HCT116 (cell line): ENCODE measurements around the gene TAPT1. TPM values are rescaled to one million over a fixed set of nuclear protein-coding genes. Genes with fewer than 3 reads are reported as not detected.

Source experiments
- ATAC-seq: fragments of 200-7000 bp; cut with Tn5 transposase; 2 replicates; pipeline ENCODE4 v1.9.1; 2020; ENCODE audit warnings: mild to moderate bottlenecking, moderate library complexity
- BruUV-seq: library from RNA; stranded (reverse); fragments of 400-500 nt; replicated peaks from 2 replicates; lab custom pipeline; 2021; lab: Mats Ljungman, UMichigan
- CTCF ChIA-PET: fragments of 300-600 bp; sonication (Branson Sonifier 250); formaldehyde crosslinking; loops from one replicate; lab custom pipeline; 2021; ENCODE audit warnings: antibody characterized with exemption; lab: Charles Lee
- POLR2A ChIA-PET: fragments of 300-600, 350-600 bp; sonication (Branson Sonifier 250); formaldehyde crosslinking; loops from one replicate; lab custom pipeline; 2021; ENCODE audit warnings: antibody characterized with exemption; lab: Charles Lee
- RAD21 ChIA-PET, 2 experiments: fragments of 300-600 bp; sonication (Branson Sonifier 250); formaldehyde crosslinking; loops; one replicate each; lab custom pipeline; 2023; ENCODE audit warnings: low total read pairs in 2 of 2; ENCODE audit not compliant: uncharacterized antibody in 2 of 2, unreplicated experiment in 2 of 2, low non-redundant PET in 1 of 2; lab: Charles Lee
- DNase-seq: peaks from one replicate; pipeline ENCODE4 v3.0.0-alpha.2; 2010; ENCODE audit warnings: low read depth, low spot score
- H2AFZ ChIP-seq: fragments of 200-600 bp; shearing (Covaris generic), sonication (generic); 2 replicates; pipeline ENCODE4 v1.6.1; 2017; ENCODE audit warnings: low read depth, mixed run types, mixed read lengths, antibody characterized with exemption, low read length; ENCODE audit not compliant: poor library complexity, severe bottlenecking
- H3K27ac ChIP-seq: 2 replicates; pipeline ENCODE4 v1.5.1; 2012; ENCODE audit warnings: low read depth, low read length
- H3K27me3 ChIP-seq: fragments of 200-600 bp; sonication (generic); 2 replicates; pipeline ENCODE4 v1.6.1; 2016; ENCODE audit warnings: mixed run types, low read length, mixed read lengths; ENCODE audit not compliant: insufficient read depth
- H3K36me3 ChIP-seq, 2 experiments: fragments of 200-500 bp in 1 of 2; fragments of 200-600 bp in 1 of 2; sonication (Bioruptor generic) in 1 of 2; sonication (generic) in 1 of 2; 2 replicates each; pipeline versions ENCODE4 v1.5.1 to v1.6.1; 2014 to 2016; ENCODE audit warnings: low read length in 2 of 2, inconsistent platforms in 1 of 2, mixed read lengths in 1 of 2, mixed run types in 1 of 2; ENCODE audit not compliant: insufficient read depth in 2 of 2, control insufficient read depth in 1 of 2
- H3K4me1 ChIP-seq, 2 experiments: fragments of 200-600 bp in 1 of 2; sonication (generic) in 1 of 2; 2 replicates each; pipeline versions ENCODE4 v1.5.1 to v1.6.1; 2012 to 2017; ENCODE audit warnings: low read length in 2 of 2, inconsistent platforms in 1 of 2, mild to moderate bottlenecking in 1 of 2, mixed read lengths in 1 of 2, mixed run types in 1 of 2, moderate library complexity in 1 of 2; ENCODE audit not compliant: insufficient read depth in 2 of 2, control insufficient read depth in 1 of 2
- H3K4me2 ChIP-seq: fragments of 200-600 bp; sonication (generic); 2 replicates; pipeline ENCODE4 v1.6.1; 2017; ENCODE audit warnings: mixed run types, low read length, mixed read lengths
- H3K4me3 ChIP-seq, 2 experiments: fragments of 200-600 bp in 1 of 2; sonication (generic) in 1 of 2; replicated peaks in 1 of 2; 2 replicates each; pipeline ENCODE4 v1.5.1; 2011 to 2016; ENCODE audit warnings: low read length in 2 of 2, control low read depth in 1 of 2, low read depth in 1 of 2, mild to moderate bottlenecking in 1 of 2, mixed read lengths in 1 of 2, mixed run types in 1 of 2
- H3K79me2 ChIP-seq: fragments of 200-600 bp; sonication (generic); 2 replicates; pipeline ENCODE4 v1.6.1; 2017; ENCODE audit warnings: mild to moderate bottlenecking, mixed run types, low read length, moderate library complexity, mixed read lengths; ENCODE audit not compliant: insufficient read depth
- H3K9ac ChIP-seq: fragments of 200-600 bp; sonication (generic); 2 replicates; pipeline ENCODE4 v1.6.1; 2016; ENCODE audit warnings: low read length, mixed read lengths
- H3K9me2 ChIP-seq: fragments of 200-600 bp; sonication (generic), shearing (Covaris generic); 2 replicates; pipeline ENCODE4 v1.6.1; 2017; ENCODE audit warnings: mixed run types, mild to moderate bottlenecking, moderate library complexity; ENCODE audit not compliant: insufficient read depth
- H3K9me3 ChIP-seq, 2 experiments: fragments of 200-500 bp in 1 of 2; fragments of 200-600 bp in 1 of 2; sonication (Bioruptor generic) in 1 of 2; sonication (generic) in 1 of 2; 2 replicates each; pipeline ENCODE4 v1.6.1; 2014 to 2017; ENCODE audit warnings: low read length in 2 of 2, mixed read lengths in 2 of 2, inconsistent platforms in 1 of 2, low read depth in 1 of 2, mild to moderate bottlenecking in 1 of 2, mixed run types in 1 of 2, moderate library complexity in 1 of 2; ENCODE audit not compliant: control insufficient read depth in 1 of 2, insufficient read depth in 1 of 2
- H4K20me1 ChIP-seq: fragments of 200-600 bp; sonication (generic), shearing (Covaris generic); 2 replicates; pipeline ENCODE4 v1.6.1; 2017; ENCODE audit warnings: mixed run types, mild to moderate bottlenecking, moderate library complexity; ENCODE audit not compliant: insufficient read depth
- ELF1 ChIP-seq: IDR thresholded peaks from 2 replicates; pipeline ENCODE4 v1.6.1; 2012; ENCODE audit warnings: low read depth, borderline replicate concordance
- JUND ChIP-seq: IDR thresholded peaks from 2 replicates; pipeline ENCODE4 v1.6.1; 2012
- REST ChIP-seq: IDR thresholded peaks from 2 replicates; pipeline ENCODE4 v1.6.1; 2012; ENCODE audit warnings: low read depth
- SP1 ChIP-seq: IDR thresholded peaks from 2 replicates; pipeline ENCODE4 v1.6.1; 2012; ENCODE audit warnings: low read depth
- YY1 ChIP-seq: IDR thresholded peaks from 2 replicates; pipeline ENCODE4 v1.6.1; 2011; ENCODE audit warnings: low read length, low read depth, moderate library complexity, mild to moderate bottlenecking; ENCODE audit not compliant: insufficient replicate concordance; ENCODE audit errors: extremely low read depth
- ZBTB33 ChIP-seq: IDR thresholded peaks from 2 replicates; pipeline ENCODE4 v1.6.1; 2011; ENCODE audit warnings: mild to moderate bottlenecking, low read length, moderate library complexity; ENCODE audit not compliant: insufficient replicate concordance; ENCODE audit errors: extremely low read depth
- intact Hi-C: fragments of 100-400 bp; cut with micrococcal nuclease; formaldehyde crosslinking; loops from 2 replicates; pipeline ENCODE4 v1.10.0; 2022
- total RNA-seq: library from RNA; stranded (reverse); gene quantifications from one replicate; pipeline ENCODE4 v1.2.1, GENCODE V29; 2021; ENCODE audit not compliant: unreplicated experiment

Gene TAPT1
- total RNA-seq, 1 experiment from 2014 or later = 11.7 TPM

- no peak overlapping the region for H3K4me2 ChIP-seq
- H3K27me3 ChIP-seq = peaks cover under 1% of the 10 kb centered on the region; the same call in 1 of the 2 replicates
- H4K20me1 ChIP-seq = no peaks in the 10 kb centered on the region
- no peak overlapping the region for H3K9ac ChIP-seq
- H3K9me2 ChIP-seq = no peaks in the 10 kb centered on the region
- POLR2A ChIA-PET = no interaction called here
- no peak for TF ChIP-seq REST
- TF ChIP-seq ZBTB33 = no peak
- no peak for TF ChIP-seq YY1
- TF ChIP-seq ELF1 = no peak
- no peak for TF ChIP-seq JUND
- no peak for TF ChIP-seq SP1
- TF ChIP-seq, all 23 proteins: peak for 0
- Histone ChIP-seq H3K4me1 (no peaks in the 10 kb centered on the region), H3K4me3 (no peak overlapping the region), H3K9me3 (no peaks in the 10 kb centered on the region), H3K36me3 (no peaks in the 10 kb centered on the region), H3K27ac (no peak overlapping the region), H2AFZ (no peak overlapping the region), H3K79me2 (no peaks in the 10 kb centered on the region)
- RAD21 ChIA-PET = no interaction called here
- intact Hi-C loops = no loop called here
- CTCF ChIA-PET = no interaction called here
- no peak for ATAC-seq
- no TSS peak for BruUV-seq
- DNase-seq = no peak
These were observed 114.7 kb downstream of the TAPT1 start for GRCh38 chr4:16111533-16111932.
